Endothelial cell of umbilical vein (primary cell): ENCODE results near the gene SLC16A2. TPM values are rescaled to one million over a fixed set of nuclear protein-coding genes. Genes with fewer than 3 reads are reported as not detected.
"Not testable (repeated sequence)": the region's sequence is repeated elsewhere in the genome, so short reads cannot be mapped to it uniquely, and the experiment has no call there.

Experiments
- BruUV-seq: library from RNA; stranded (reverse); fragments of 400-500 nt; replicated peaks from 2 replicates; lab custom pipeline; 2021; lab: Mats Ljungman, UMichigan
- CTCF ChIA-PET: fragments of 300-600, 350-600 bp; sonication (Branson Sonifier 250); formaldehyde crosslinking; loops from one replicate; lab custom pipeline; 2021; ENCODE audit warnings: antibody characterized with exemption, inconsistent platforms; lab: Charles Lee
- POLR2A ChIA-PET: fragments of 300-600, 350-600 bp; sonication (Branson Sonifier 250); formaldehyde crosslinking; loops from one replicate; lab custom pipeline; 2021; ENCODE audit warnings: antibody characterized with exemption, inconsistent platforms; lab: Charles Lee
- DNase-seq: peaks from one replicate; pipeline ENCODE4 v3.0.0-alpha.2; 2011; ENCODE audit warnings: low read depth, low spot score
- FAIRE-seq: peaks from 2 replicates; lab custom pipeline; 2011; peaks lifted over from hg19 to GRCh38; lab: Jason Lieb, UNC
- H2AFZ ChIP-seq: 2 replicates; pipeline ENCODE4 v1.6.0; 2012; ENCODE audit warnings: low read depth, low read length, control low read depth, inconsistent platforms
- H3K27ac ChIP-seq: 2 replicates; pipeline ENCODE4 v1.5.1; 2011; ENCODE audit warnings: low read depth, mild to moderate bottlenecking, control low read depth, low read length, moderate library complexity; ENCODE audit not compliant: insufficient read depth
- H3K27me3 ChIP-seq, 2 experiments: 2 replicates each; pipeline versions ENCODE4 v1.6.0 to v1.6.1; 2011; ENCODE audit warnings: low read length in 2 of 2, mixed read lengths in 1 of 2; ENCODE audit not compliant: control insufficient read depth in 2 of 2, insufficient read depth in 2 of 2
- H3K36me3 ChIP-seq, 2 experiments: 2 replicates in 1 of 2; 3 replicates in 1 of 2; pipeline ENCODE4 v1.5.1; 2011; ENCODE audit warnings: low read length in 2 of 2, mild to moderate bottlenecking in 1 of 2, moderate library complexity in 1 of 2; ENCODE audit not compliant: control insufficient read depth in 2 of 2, insufficient read depth in 2 of 2; ENCODE audit errors: extremely low read depth in 1 of 2
- H3K4me1 ChIP-seq: 3 replicates; pipeline ENCODE4 v1.5.1; 2011; ENCODE audit warnings: mild to moderate bottlenecking, low read length; ENCODE audit not compliant: control insufficient read depth, insufficient read depth; ENCODE audit errors: extremely low read depth
- H3K4me2 ChIP-seq: 2 replicates; pipeline ENCODE4 v1.6.1; 2011; ENCODE audit warnings: low read length, control low read depth, mixed read lengths; ENCODE audit not compliant: insufficient read depth
- H3K4me3 ChIP-seq, 3 experiments: fragments of 200-600 bp in 1 of 3; sonication (generic), shearing (Covaris generic) in 1 of 3; replicated peaks in 1 of 3; 2 replicates each; pipeline ENCODE4 v1.5.1; 2011 to 2016; ENCODE audit warnings: control low read depth in 3 of 3, low read length in 3 of 3, mild to moderate bottlenecking in 2 of 3, inconsistent platforms in 1 of 3, low read depth in 1 of 3, moderate library complexity in 1 of 3; ENCODE audit not compliant: insufficient read depth in 1 of 3
- H3K79me2 ChIP-seq: 2 replicates; pipeline ENCODE4 v1.6.0; 2012; ENCODE audit warnings: low read length, inconsistent platforms; ENCODE audit not compliant: control insufficient read depth, insufficient read depth
- H3K9ac ChIP-seq: replicated peaks from 2 replicates; pipeline ENCODE3; 2011; ENCODE audit warnings: low read length, control low read depth; ENCODE audit not compliant: insufficient read depth; ENCODE audit errors: extremely low read depth
- H3K9me1 ChIP-seq: replicated peaks from 3 replicates; pipeline ENCODE4 v1.6.0; 2011; ENCODE audit warnings: mild to moderate bottlenecking, low read length; ENCODE audit not compliant: control insufficient read depth, insufficient read depth; ENCODE audit errors: extremely low read depth
- H3K9me3 ChIP-seq: replicated peaks from 2 replicates; pipeline ENCODE4 v1.5.1; 2012; ENCODE audit warnings: low read length, inconsistent platforms; ENCODE audit not compliant: control insufficient read depth, insufficient read depth
- H4K20me1 ChIP-seq: replicated peaks from 2 replicates; pipeline ENCODE3; 2011; ENCODE audit warnings: mild to moderate bottlenecking, low read length; ENCODE audit not compliant: control insufficient read depth, insufficient read depth; ENCODE audit errors: extremely low read depth
- CTCF ChIP-seq, 2 donors: IDR thresholded peaks; 1 replicate in 1 of 2; 2 replicates in 1 of 2; pipeline ENCODE4 v1.5.1; 2011; ENCODE audit warnings: low read length in 2 of 2, mild to moderate bottlenecking in 2 of 2, moderate library complexity in 2 of 2, control low read depth in 1 of 2, inconsistent platforms in 1 of 2, low read depth in 1 of 2; ENCODE audit not compliant: insufficient read depth in 1 of 2; ENCODE audit errors: extremely low read depth in 1 of 2
- EZH2 ChIP-seq: IDR thresholded peaks from 2 replicates; pipeline ENCODE4 v1.6.1; 2012; ENCODE audit warnings: borderline replicate concordance, low read depth, mild to moderate bottlenecking, moderate library complexity, low read length, inconsistent platforms; ENCODE audit not compliant: severe bottlenecking
- FOS ChIP-seq: IDR thresholded peaks from 2 replicates; pipeline ENCODE4 v1.6.1; 2011; ENCODE audit warnings: mild to moderate bottlenecking, low read length, moderate library complexity, borderline replicate concordance; ENCODE audit not compliant: insufficient read depth
- GATA2 ChIP-seq: IDR thresholded peaks from 2 replicates; pipeline ENCODE4 v1.7.0; 2011; ENCODE audit warnings: low read depth, mild to moderate bottlenecking, moderate library complexity, mixed read lengths, low read length; ENCODE audit not compliant: insufficient read length, insufficient read depth
- JUN ChIP-seq: IDR thresholded peaks from 2 replicates; pipeline ENCODE4 v1.6.1; 2011; ENCODE audit warnings: borderline replicate concordance, low read depth; ENCODE audit not compliant: insufficient read length, insufficient read depth
- MYC ChIP-seq: IDR thresholded peaks from one replicate; pipeline ENCODE4 v1.6.1; 2011; ENCODE audit warnings: mild to moderate bottlenecking, low read depth, low read length
- POLR2A ChIP-seq: IDR thresholded peaks from 2 replicates; pipeline ENCODE4 v1.6.1; 2012; ENCODE audit warnings: low read depth, mild to moderate bottlenecking, control low read depth, low read length
- POLR2AphosphoS5 ChIP-seq: IDR thresholded peaks from 2 replicates; pipeline ENCODE4 v1.6.1; 2012; ENCODE audit warnings: low read depth, mild to moderate bottlenecking, control low read depth, low read length, moderate library complexity; ENCODE audit not compliant: insufficient read depth
- dilution Hi-C: fragments of 300-500 bp; cut with MboI; formaldehyde crosslinking; loops from one replicate; pipeline ENCODE4 v1.15.0; 2019; ENCODE audit warnings: low sequenced_read_pairs; ENCODE audit not compliant: extremely low pct_ligation_motif_present
- intact Hi-C: fragments of 100-400 bp; cut with micrococcal nuclease; formaldehyde crosslinking; loops from one replicate; pipeline ENCODE4 v1.10.0; 2022
- polyA plus RNA-seq, 4 experiments: library from polyadenylated mRNA; depleted of rRNA in 3 of 4; stranded (reverse) in 3 of 4; unstranded in 1 of 4; fragments of >200 nt; gene quantifications; 2 replicates each; pipeline versions ENCODE4 v1.2.1 to v1.2.3, GENCODE V29; 2011 to 2012; ENCODE audit warnings: missing spikeins in 1 of 4
- total RNA-seq: library from RNA; stranded (reverse); gene quantifications from 2 replicates; pipeline ENCODE4 v1.2.3, GENCODE V29; 2021
- TF ChIP-seq, protein P1 (sequence below): IDR thresholded peaks from 2 replicates; pipeline ENCODE4 v1.6.1; 2011; ENCODE audit not compliant: insufficient read depth, insufficient read length

Gene SLC16A2
- total and polyA plus RNA-seq, 2 donors (not counting 3 experiments of a cell fraction or from before 2014, with no cell fraction given): 3.1 to 3.6 TPM

DNA sequence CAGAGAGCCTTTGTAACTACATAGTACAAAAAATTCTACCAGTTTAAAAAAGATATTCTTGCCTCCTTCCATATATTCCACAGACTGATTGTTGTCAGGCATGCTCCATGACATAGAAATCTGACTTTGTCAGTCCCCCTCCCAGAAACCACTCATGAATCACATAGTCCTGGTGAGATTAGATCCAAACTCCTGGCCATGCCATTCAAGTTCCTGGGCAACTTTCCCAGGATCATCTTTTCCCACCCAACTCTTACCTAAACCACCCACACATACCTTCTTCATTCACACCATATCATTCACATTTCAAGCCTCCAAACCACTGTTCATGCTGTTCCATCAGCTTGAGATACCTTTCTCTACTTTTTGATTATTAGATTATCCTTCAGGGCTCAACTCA, 46.4 kb downstream of the SLC16A2 start:
- dilution Hi-C loops: no loop called here
- Histone ChIP-seq H3K36me3 (no peaks in the 10 kb centered on the region), H3K4me3 (no peak overlapping the region), H3K27me3 (no peaks in the 10 kb centered on the region), H3K4me1 (no peaks in the 10 kb centered on the region), H3K9me1 (no peaks in the 10 kb centered on the region), H4K20me1 (no peaks in the 10 kb centered on the region), H3K27ac (no peak overlapping the region), H3K4me2 (no peak overlapping the region), H3K9me3 (no peaks in the 10 kb centered on the region), H2AFZ (no peak overlapping the region), H3K9ac (no peak overlapping the region), H3K79me2 (no peaks in the 10 kb centered on the region)
- DNase-seq: no peak
- FAIRE-seq: no peak
- intact Hi-C loops: no loop called here
- no peak for TF ChIP-seq JUN
- TF ChIP-seq EZH2: no peak
- TF ChIP-seq POLR2AphosphoS5: no peak
- TF ChIP-seq, protein P1, sequence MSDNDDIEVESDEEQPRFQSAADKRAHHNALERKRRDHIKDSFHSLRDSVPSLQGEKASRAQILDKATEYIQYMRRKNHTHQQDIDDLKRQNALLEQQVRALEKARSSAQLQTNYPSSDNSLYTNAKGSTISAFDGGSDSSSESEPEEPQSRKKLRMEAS: no peak
- no peak for TF ChIP-seq MYC
- no peak for TF ChIP-seq FOS
- TF ChIP-seq CTCF (IDR thresholded peaks at IDR 0.05; ENCODE audit: extremely low read depth in 1 of 2, insufficient read depth in 1 of 2, low read depth in 1 of 2, low read length in 2 of 2): no peak
- no peak for TF ChIP-seq POLR2A
- TF ChIP-seq GATA2: no peak
- BruUV-seq: no TSS peak
- ChIA-PET POLR2A (no interaction called here), CTCF (no interaction called here)

GRCh38 chrX:74473116-74473515, 51.8 kb downstream of the SLC16A2 start:
- H3K27me3 ChIP-seq, BruUV-seq, H2AFZ ChIP-seq, H3K9ac ChIP-seq, POLR2A ChIA-PET, H4K20me1 ChIP-seq, CTCF ChIA-PET, H3K4me3 ChIP-seq, H3K4me2 ChIP-seq, DNase-seq, dilution Hi-C loops, H3K9me1 ChIP-seq, H3K36me3 ChIP-seq, H3K27ac ChIP-seq, H3K79me2 ChIP-seq, H3K4me1 ChIP-seq, FAIRE-seq, H3K9me3 ChIP-seq, intact Hi-C loops: not testable (repeated sequence)
